ENCODE results near the gene MRPS22.

- no peak for TF ChIP-seq CTCF (IDR thresholded peaks at IDR 0.05)
- TF ChIP-seq POLR2A (IDR thresholded peaks at IDR 0.05): no peak
These were observed 50.3 kb downstream of the MRPS22 start for GRCh38 chr3:139394116-139394515.
